CD4-positive, CD25-positive, alpha-beta regulatory T cell (primary cell): ENCODE measurements around the gene UBA7. TPM values are rescaled to one million over a fixed set of nuclear protein-coding genes. Genes with fewer than 3 reads are reported as not detected.

Experiments used
- ATAC-seq, 2 donors: fragments of 150-1000 bp; cut with Tn5 transposase; one replicate each; pipeline ENCODE4 v1.10.0; 2021; ENCODE audit warnings: low read depth in 2 of 2, moderate number of reproducible peaks in 2 of 2, moderate library complexity in 1 of 2
- DNase-seq, 3 donors: peaks; one replicate each; pipeline versions ENCODE4 v3.0.0 to v3.0.0-alpha.2; 2012 to 2022; ENCODE audit warnings: mixed read lengths in 1 of 3
- H3K27ac ChIP-seq: one replicate; pipeline ENCODE4 v1.7.0; 2013; ENCODE audit warnings: mild to moderate bottlenecking, low read length; ENCODE audit not compliant: insufficient read depth, poor library complexity, severe bottlenecking
- H3K27me3 ChIP-seq: one replicate; pipeline ENCODE4 v1.7.0; 2013; ENCODE audit warnings: low read length; ENCODE audit not compliant: control insufficient read depth, insufficient read depth
- H3K36me3 ChIP-seq: one replicate; pipeline ENCODE4 v1.7.0; 2013; ENCODE audit warnings: mild to moderate bottlenecking, low read length, moderate library complexity; ENCODE audit not compliant: control insufficient read depth, insufficient read depth
- H3K4me1 ChIP-seq: 2 replicates; pipeline ENCODE4 v1.7.0; 2013; ENCODE audit warnings: mild to moderate bottlenecking, low read length; ENCODE audit not compliant: insufficient read depth, control insufficient read depth, poor library complexity, severe bottlenecking
- H3K4me3 ChIP-seq: one replicate; pipeline ENCODE4 v1.7.0; 2013; ENCODE audit warnings: low read depth, mild to moderate bottlenecking, low read length, moderate library complexity
- H3K9me3 ChIP-seq, 2 experiments: 1 replicate in 1 of 2; 2 replicates in 1 of 2; pipeline ENCODE4 v1.7.0; 2013; ENCODE audit warnings: low read length in 2 of 2, mild to moderate bottlenecking in 1 of 2, moderate library complexity in 1 of 2; ENCODE audit not compliant: control insufficient read depth in 2 of 2
- H3K27ac Mint-ChIP-seq, 3 donors: one replicate each; pipeline ENCODE4 v1.8.0; 2020 to 2022; ENCODE audit warnings: mild to moderate bottlenecking in 3 of 3, mixed read lengths in 3 of 3, moderate library complexity in 2 of 3
- H3K27me3 Mint-ChIP-seq: one replicate; pipeline ENCODE4 v1.8.0; 2022; ENCODE audit warnings: mild to moderate bottlenecking, mixed read lengths
- H3K36me3 Mint-ChIP-seq: one replicate; pipeline ENCODE4 v1.8.0; 2020; ENCODE audit warnings: mixed read lengths
- H3K4me1 Mint-ChIP-seq, 4 donors: one replicate each; pipeline ENCODE4 v1.8.0; 2020 to 2022; ENCODE audit warnings: mixed read lengths in 4 of 4, mild to moderate bottlenecking in 1 of 4
- H3K4me3 Mint-ChIP-seq, 4 donors: one replicate each; pipeline ENCODE4 v1.8.0; 2020 to 2022; ENCODE audit warnings: mild to moderate bottlenecking in 4 of 4, mixed read lengths in 4 of 4, moderate library complexity in 3 of 4
- H3K9me3 Mint-ChIP-seq, 7 donors: one replicate each; pipeline ENCODE4 v1.8.0; 2020 to 2022; ENCODE audit warnings: mixed read lengths in 7 of 7, mild to moderate bottlenecking in 3 of 7, moderate library complexity in 2 of 7
- polyA plus RNA-seq, 4 donors: library from polyadenylated mRNA; unstranded; fragments of 300-500 nt; fragmentation: Illumina TruSeq; gene quantifications; one replicate each; pipeline ENCODE4 v1.2.3, GENCODE V29; 2021
- total RNA-seq: library from RNA; stranded (reverse); gene quantifications from one replicate; pipeline ENCODE4 v1.2.3, GENCODE V29; 2022

Gene UBA7
- total and polyA plus RNA-seq, 5 donors from 2014 or later, result 30.6 to 201 (median 39.6) TPM

DNA sequence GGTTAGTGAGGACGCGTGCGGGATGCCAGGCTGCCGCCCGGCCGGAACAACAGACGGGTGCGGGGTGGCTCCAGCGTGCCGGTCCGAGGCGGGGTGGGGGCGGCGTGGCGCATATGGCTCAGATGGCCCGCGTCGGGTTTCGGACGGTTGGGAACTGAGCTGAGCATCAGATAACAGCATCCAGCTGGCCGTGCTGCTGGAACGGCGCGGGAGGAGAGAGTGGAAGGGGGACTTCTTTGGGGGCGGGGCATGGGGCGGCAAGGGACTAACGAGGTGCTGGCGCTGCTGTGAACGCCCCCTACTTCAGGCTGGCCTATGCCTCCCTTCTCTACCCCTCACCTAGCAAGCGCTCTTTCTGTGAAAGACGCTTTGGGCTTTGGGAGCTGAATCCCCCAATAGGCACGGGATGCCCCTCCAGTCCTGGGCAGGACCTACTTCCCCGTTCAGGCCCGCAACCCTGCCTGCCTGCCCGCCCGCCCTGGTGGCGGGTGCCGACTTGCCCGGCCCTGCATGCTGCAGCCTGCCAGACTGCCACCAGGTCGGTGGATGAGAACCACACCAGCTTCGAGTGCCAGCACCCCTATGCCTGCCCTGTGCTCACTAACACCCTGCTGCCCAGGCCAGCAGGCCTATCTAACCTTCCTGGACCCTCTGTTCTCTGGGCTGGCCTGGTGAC is 10.2 kb downstream of the UBA7 start:
- H3K4me1 Mint-ChIP-seq, result peaks cover 4 to 52% (median 10%) of the 10 kb centered on the region in 4 donors
- DNase-seq (peak; percentile 45 to 58 (median 47)), ATAC-seq (peak; percentile 13 to 25)
- no peak overlapping the region for H3K4me3 ChIP-seq
- peak overlapping the region; percentile 26 to 42 (median 32) for H3K27ac Mint-ChIP-seq
- peaks cover 26% of the 10 kb centered on the region for H3K27me3 Mint-ChIP-seq
- H3K9me3 ChIP-seq, result no peaks in the 10 kb centered on the region
- peaks cover 41% of the 10 kb centered on the region for H3K4me1 ChIP-seq
- H3K9me3 Mint-ChIP-seq, result peaks cover 0 to 1% (median 0%) of the 10 kb centered on the region in 7 donors
- peaks cover 3% of the 10 kb centered on the region for H3K36me3 ChIP-seq
- peak overlapping the region; percentile 89 to 92 (median 92) for H3K4me3 Mint-ChIP-seq
- no peaks in the 10 kb centered on the region for H3K36me3 Mint-ChIP-seq
- H3K27me3 ChIP-seq, result no peaks in the 10 kb centered on the region
- H3K27ac ChIP-seq, result peak overlapping the region; percentile 78

GRCh38 chr3:49802719-49803464 is 10.9 kb downstream of the UBA7 start, which contains the start of gene INKA1:
TSS of gene INKA1 (plus strand) at chr3:49803261. CDS start at chr3:49803393, 132 bp downstream.
- Mint-ChIP-seq H3K36me3 (no peaks in the 10 kb centered on the region), H3K27ac (peak within 1 kb of the TSS; percentile 91 to 96 (median 92)), H3K4me3 (peak within 1 kb of the TSS; percentile 89 to 92 (median 92)), H3K9me3 (peaks cover 0 to 1% (median 0%) of the 10 kb centered on the region in 7 donors), H3K4me1 (peaks cover 4 to 45% (median 10%) of the 10 kb centered on the region in 4 donors), H3K27me3 (peaks cover 32% of the 10 kb centered on the region)
- Histone ChIP-seq H3K4me1 (peaks cover 39% of the 10 kb centered on the region), H3K27me3 (no peaks in the 10 kb centered on the region), H3K9me3 (no peaks in the 10 kb centered on the region), H3K4me3 (peak within 1 kb of the TSS; percentile 57), H3K27ac (peak within 1 kb of the TSS; percentile 78), H3K36me3 (peaks cover 3% of the 10 kb centered on the region)
- DNase-seq, result peak; percentile 80 to 90 (median 88)
- peak; percentile 87 to 89 for ATAC-seq

DNA sequence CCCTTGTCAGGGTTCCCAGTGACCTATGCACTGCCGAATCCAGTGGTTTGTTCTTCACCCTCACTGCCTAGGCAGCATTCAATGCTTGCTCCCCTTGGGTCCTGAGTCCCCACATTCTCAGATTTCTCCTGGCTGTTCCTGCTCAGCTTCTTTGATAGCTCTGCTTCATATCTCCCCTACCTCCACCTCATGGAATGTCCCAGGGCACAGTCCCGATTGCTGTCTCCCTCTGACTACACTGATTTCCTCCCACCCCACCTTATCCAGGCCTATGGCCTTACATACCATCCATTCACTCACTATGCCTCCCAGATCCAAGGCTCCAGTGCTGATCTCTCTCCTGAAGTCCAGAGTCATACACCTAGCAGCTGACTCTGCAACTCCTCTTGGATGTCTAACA is 12.6 kb downstream of the UBA7 start:
- Mint-ChIP-seq H3K9me3 (peaks cover 0 to 1% (median 0%) of the 10 kb centered on the region in 7 donors), H3K4me3 (peak overlapping the region in 2 of 4 donors; percentile 74 to 89), H3K27ac (no peak overlapping the region)

DNA sequence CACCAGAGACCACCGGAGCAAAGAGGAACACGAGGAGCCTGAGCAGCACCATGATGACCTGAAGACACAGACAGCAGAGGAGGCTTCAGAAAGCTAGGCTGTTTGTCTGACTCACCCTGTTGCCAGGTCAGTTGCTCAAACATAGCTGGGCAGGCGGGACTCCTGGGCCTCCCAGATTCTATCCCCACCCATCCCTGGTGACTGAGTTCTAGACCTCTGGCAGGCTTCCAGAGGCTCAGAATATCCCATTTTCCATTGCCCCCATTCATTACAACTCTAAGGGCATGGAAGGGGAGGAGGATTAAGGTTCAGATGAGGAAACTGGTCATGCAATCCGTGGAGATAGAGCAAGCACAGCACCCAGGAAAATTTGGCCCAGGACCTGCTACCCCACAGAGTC is 14.0 kb downstream of the UBA7 start, which contains the start of gene CDHR4:
TSS of gene CDHR4 (minus strand) at position 113 of the 400 bp plus-strand sequence. CDS start at position 52, 61 bp downstream.
- Histone ChIP-seq H3K36me3 (no peaks in the 10 kb centered on the region), H3K27me3 (no peaks in the 10 kb centered on the region), H3K4me3 (no peak within 1 kb of the TSS), H3K27ac (no peak within 1 kb of the TSS), H3K4me1 (peaks cover 14% of the 10 kb centered on the region), H3K9me3 (no peaks in the 10 kb centered on the region)
- peaks cover 0 to 1% (median 0%) of the 10 kb centered on the region in 7 donors for H3K9me3 Mint-ChIP-seq
- ATAC-seq (no peak), DNase-seq (no peak)
- no peak within 1 kb of the TSS for H3K27ac Mint-ChIP-seq
- peaks cover 4 to 15% (median 6%) of the 10 kb centered on the region in 4 donors for H3K4me1 Mint-ChIP-seq
- no peaks in the 10 kb centered on the region for H3K36me3 Mint-ChIP-seq
- peaks cover 41% of the 10 kb centered on the region for H3K27me3 Mint-ChIP-seq
- peak within 1 kb of the TSS in 2 of 4 donors; percentile 10 to 38 for H3K4me3 Mint-ChIP-seq

More for the DNA sequence above, 12.6 kb downstream of the UBA7 start:
- DNase-seq, result no peak
- Histone ChIP-seq H3K9me3 (no peaks in the 10 kb centered on the region), H3K36me3 (no peaks in the 10 kb centered on the region), H3K4me1 (peaks cover 22% of the 10 kb centered on the region), H3K27ac (no peak overlapping the region), H3K4me3 (no peak overlapping the region), H3K27me3 (no peaks in the 10 kb centered on the region)
- H3K27me3 Mint-ChIP-seq, result peaks cover 41% of the 10 kb centered on the region
- H3K4me1 Mint-ChIP-seq, result peaks cover 4 to 28% (median 6%) of the 10 kb centered on the region in 4 donors
- ATAC-seq, result no peak
- no peaks in the 10 kb centered on the region for H3K36me3 Mint-ChIP-seq

DNA sequence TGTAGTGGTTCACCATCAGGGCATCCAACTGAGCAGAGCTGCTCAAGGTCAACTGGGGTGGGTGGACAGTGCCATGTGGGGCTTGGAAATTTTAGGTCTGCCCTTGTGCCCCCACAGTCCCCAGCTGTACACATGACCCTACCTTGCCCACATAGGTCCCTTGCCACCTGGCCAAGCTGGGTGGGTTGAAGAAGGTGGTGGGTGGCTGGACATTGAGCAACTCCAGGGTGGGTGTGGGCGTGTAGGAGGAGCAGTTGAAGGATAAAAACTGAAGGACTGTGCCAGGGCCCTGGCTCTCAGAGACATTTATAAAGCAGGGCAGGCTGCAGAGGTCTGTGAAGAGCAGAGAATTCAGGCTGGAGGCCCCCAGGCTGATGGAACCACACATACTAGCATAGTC is 14.6 kb downstream of the UBA7 start:
- Histone ChIP-seq H3K4me1 (peaks cover 13% of the 10 kb centered on the region), H3K36me3 (no peaks in the 10 kb centered on the region), H3K9me3 (no peaks in the 10 kb centered on the region), H3K4me3 (no peak overlapping the region), H3K27ac (no peak overlapping the region), H3K27me3 (no peaks in the 10 kb centered on the region)
- Mint-ChIP-seq H3K36me3 (no peaks in the 10 kb centered on the region), H3K27me3 (peaks cover 41% of the 10 kb centered on the region), H3K4me1 (peaks cover 4 to 11% (median 5%) of the 10 kb centered on the region in 4 donors), H3K9me3 (peaks cover 0 to 1% (median 0%) of the 10 kb centered on the region in 7 donors), H3K27ac (no peak overlapping the region), H3K4me3 (peak overlapping the region in 2 of 4 donors; percentile 10 to 38)
- DNase-seq (no peak), ATAC-seq (no peak)

GRCh38 chr3:49794926-49795905 is 18.5 kb downstream of the UBA7 start:
- no peaks in the 10 kb centered on the region for H3K36me3 ChIP-seq
- H3K4me3 Mint-ChIP-seq, result no peak overlapping the region
- DNase-seq, result no peak

GRCh38 chr3:49794431-49794830 is 19.3 kb downstream of the UBA7 start:
- no peaks in the 10 kb centered on the region for H3K4me1 ChIP-seq
- ATAC-seq, result no peak
- H3K36me3 Mint-ChIP-seq, result no peaks in the 10 kb centered on the region
- no peak overlapping the region for H3K4me3 Mint-ChIP-seq
- H3K9me3 Mint-ChIP-seq, result peaks cover 0 to 1% (median 0%) of the 10 kb centered on the region in 7 donors
- peaks cover 44% of the 10 kb centered on the region for H3K27me3 Mint-ChIP-seq
- H3K27ac Mint-ChIP-seq, result no peak overlapping the region
- no peak overlapping the region for H3K4me3 ChIP-seq
- no peaks in the 10 kb centered on the region for H3K36me3 ChIP-seq
- H3K27me3 ChIP-seq, result no peaks in the 10 kb centered on the region
- H3K4me1 Mint-ChIP-seq, result peaks cover 0 to 19% (median 3%) of the 10 kb centered on the region in 4 donors
- DNase-seq, result no peak
- H3K27ac ChIP-seq, result no peak overlapping the region
- H3K9me3 ChIP-seq, result no peaks in the 10 kb centered on the region

More at GRCh38 chr3:49794926-49795905, 18.5 kb downstream of the UBA7 start:
- H3K9me3 Mint-ChIP-seq, result peaks cover 0 to 1% (median 0%) of the 10 kb centered on the region in 7 donors
- H3K4me1 Mint-ChIP-seq, result peaks cover 0 to 14% (median 1%) of the 10 kb centered on the region in 4 donors
- H3K4me3 ChIP-seq, result no peak overlapping the region
- no peaks in the 10 kb centered on the region for H3K9me3 ChIP-seq
- H3K27me3 ChIP-seq, result no peaks in the 10 kb centered on the region
- no peak overlapping the region for H3K27ac Mint-ChIP-seq
- no peaks in the 10 kb centered on the region for H3K36me3 Mint-ChIP-seq
- peaks cover 42% of the 10 kb centered on the region for H3K27me3 Mint-ChIP-seq
- no peaks in the 10 kb centered on the region for H3K4me1 ChIP-seq
- no peak for ATAC-seq
- H3K27ac ChIP-seq, result no peak overlapping the region
